ENCODE results near the gene USP11.

- TF ChIP-seq, protein P1, sequence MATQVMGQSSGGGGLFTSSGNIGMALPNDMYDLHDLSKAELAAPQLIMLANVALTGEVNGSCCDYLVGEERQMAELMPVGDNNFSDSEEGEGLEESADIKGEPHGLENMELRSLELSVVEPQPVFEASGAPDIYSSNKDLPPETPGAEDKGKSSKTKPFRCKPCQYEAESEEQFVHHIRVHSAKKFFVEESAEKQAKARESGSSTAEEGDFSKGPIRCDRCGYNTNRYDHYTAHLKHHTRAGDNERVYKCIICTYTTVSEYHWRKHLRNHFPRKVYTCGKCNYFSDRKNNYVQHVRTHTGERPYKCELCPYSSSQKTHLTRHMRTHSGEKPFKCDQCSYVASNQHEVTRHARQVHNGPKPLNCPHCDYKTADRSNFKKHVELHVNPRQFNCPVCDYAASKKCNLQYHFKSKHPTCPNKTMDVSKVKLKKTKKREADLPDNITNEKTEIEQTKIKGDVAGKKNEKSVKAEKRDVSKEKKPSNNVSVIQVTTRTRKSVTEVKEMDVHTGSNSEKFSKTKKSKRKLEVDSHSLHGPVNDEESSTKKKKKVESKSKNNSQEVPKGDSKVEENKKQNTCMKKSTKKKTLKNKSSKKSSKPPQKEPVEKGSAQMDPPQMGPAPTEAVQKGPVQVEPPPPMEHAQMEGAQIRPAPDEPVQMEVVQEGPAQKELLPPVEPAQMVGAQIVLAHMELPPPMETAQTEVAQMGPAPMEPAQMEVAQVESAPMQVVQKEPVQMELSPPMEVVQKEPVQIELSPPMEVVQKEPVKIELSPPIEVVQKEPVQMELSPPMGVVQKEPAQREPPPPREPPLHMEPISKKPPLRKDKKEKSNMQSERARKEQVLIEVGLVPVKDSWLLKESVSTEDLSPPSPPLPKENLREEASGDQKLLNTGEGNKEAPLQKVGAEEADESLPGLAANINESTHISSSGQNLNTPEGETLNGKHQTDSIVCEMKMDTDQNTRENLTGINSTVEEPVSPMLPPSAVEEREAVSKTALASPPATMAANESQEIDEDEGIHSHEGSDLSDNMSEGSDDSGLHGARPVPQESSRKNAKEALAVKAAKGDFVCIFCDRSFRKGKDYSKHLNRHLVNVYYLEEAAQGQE (IDR thresholded peaks at IDR 0.05; ENCODE audit: unreplicated experiment), result no peak
- TF ChIP-seq ZNF331 (CRISPR knock-in tag; IDR thresholded peaks at IDR 0.05; ENCODE audit: low read depth) (no peak), POLR2AphosphoS5 (IDR thresholded peaks at IDR 0.05; ENCODE audit: low read depth) (no peak), EZH2 (IDR thresholded peaks at IDR 0.05; ENCODE audit: low read depth, unreplicated experiment) (no peak), EZH2phosphoT487 (IDR thresholded peaks at IDR 0.05; ENCODE audit: unreplicated experiment) (no peak), ZNF114 (CRISPR knock-in tag; IDR thresholded peaks at IDR 0.05) (no peak), CREB1 (CRISPR knock-in tag; IDR thresholded peaks at IDR 0.05; ENCODE audit: low read depth) (no peak), STAT1 (IDR thresholded peaks at IDR 0.05; ENCODE audit: unreplicated experiment) (no peak), JUNB (IDR thresholded peaks at IDR 0.05; ENCODE audit: unreplicated experiment) (no peak), ETS1 (IDR thresholded peaks at IDR 0.05) (no peak), NANOG (IDR thresholded peaks at IDR 0.05; ENCODE audit: borderline replicate concordance) (no peak)
- TF ChIP-seq, protein P2, sequence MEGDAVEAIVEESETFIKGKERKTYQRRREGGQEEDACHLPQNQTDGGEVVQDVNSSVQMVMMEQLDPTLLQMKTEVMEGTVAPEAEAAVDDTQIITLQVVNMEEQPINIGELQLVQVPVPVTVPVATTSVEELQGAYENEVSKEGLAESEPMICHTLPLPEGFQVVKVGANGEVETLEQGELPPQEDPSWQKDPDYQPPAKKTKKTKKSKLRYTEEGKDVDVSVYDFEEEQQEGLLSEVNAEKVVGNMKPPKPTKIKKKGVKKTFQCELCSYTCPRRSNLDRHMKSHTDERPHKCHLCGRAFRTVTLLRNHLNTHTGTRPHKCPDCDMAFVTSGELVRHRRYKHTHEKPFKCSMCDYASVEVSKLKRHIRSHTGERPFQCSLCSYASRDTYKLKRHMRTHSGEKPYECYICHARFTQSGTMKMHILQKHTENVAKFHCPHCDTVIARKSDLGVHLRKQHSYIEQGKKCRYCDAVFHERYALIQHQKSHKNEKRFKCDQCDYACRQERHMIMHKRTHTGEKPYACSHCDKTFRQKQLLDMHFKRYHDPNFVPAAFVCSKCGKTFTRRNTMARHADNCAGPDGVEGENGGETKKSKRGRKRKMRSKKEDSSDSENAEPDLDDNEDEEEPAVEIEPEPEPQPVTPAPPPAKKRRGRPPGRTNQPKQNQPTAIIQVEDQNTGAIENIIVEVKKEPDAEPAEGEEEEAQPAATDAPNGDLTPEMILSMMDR (conservative IDR thresholded peaks at IDR 0.05; ENCODE audit: low read depth in 2 of 2), result no peak
Measured at GRCh38 chrX:47210661-47211425, 22.0 kb upstream of the USP11 start.
